Neutrophil (primary cell): ENCODE data around the gene MRPS33.

Experiments
- H3K27ac ChIP-seq: fragments of 200-600 bp; sonication (generic); 2 replicates; pipeline ENCODE4 v1.5.1; 2016; ENCODE audit warnings: mild to moderate bottlenecking, moderate library complexity
- H3K27me3 ChIP-seq: fragments of 200-600 bp; sonication (generic); 2 replicates; pipeline ENCODE4 v1.6.0; 2016; ENCODE audit warnings: mild to moderate bottlenecking
- H3K36me3 ChIP-seq: fragments of 200-600 bp; sonication (generic); 2 replicates; pipeline ENCODE4 v1.5.1; 2017
- H3K4me1 ChIP-seq, 2 experiments: fragments of 200-600 bp in 1 of 2; sonication (generic) in 1 of 2; 1 replicate in 1 of 2; 2 replicates in 1 of 2; pipeline versions ENCODE4 v1.5.1 to v1.6.1; 2013 to 2016; ENCODE audit warnings: low read depth in 1 of 2, low read length in 1 of 2, mild to moderate bottlenecking in 1 of 2, moderate library complexity in 1 of 2; ENCODE audit not compliant: control insufficient read depth in 1 of 2, insufficient read depth in 1 of 2
- H3K4me3 ChIP-seq, 2 experiments: fragments of 200-600 bp in 1 of 2; sonication (generic) in 1 of 2; 1 replicate in 1 of 2; 2 replicates in 1 of 2; pipeline ENCODE4 v1.5.1; 2013 to 2016; ENCODE audit warnings: low read depth in 1 of 2, low read length in 1 of 2, mild to moderate bottlenecking in 1 of 2, moderate library complexity in 1 of 2
- H3K9me3 ChIP-seq: fragments of 200-600 bp; sonication (generic); 2 replicates; pipeline ENCODE4 v1.5.1; 2016
- CTCF ChIP-seq: fragments of 200-600 bp; sonication (generic); IDR thresholded peaks from 2 replicates; pipeline ENCODE4 v1.5.1; 2016; ENCODE audit warnings: antibody characterized with exemption

MRPS33 gene

GRCh38 chr7:140990193-140990962 lies 24.4 kb downstream of the MRPS33 start:
- no peaks in the 10 kb centered on the region for H3K4me1 ChIP-seq
- H3K27me3 ChIP-seq = no peaks in the 10 kb centered on the region
- H3K27ac ChIP-seq = no peak overlapping the region
- H3K9me3 ChIP-seq = no peaks in the 10 kb centered on the region
- H3K36me3 ChIP-seq = no peaks in the 10 kb centered on the region
- H3K4me3 ChIP-seq = no peak overlapping the region
- no peak for TF ChIP-seq CTCF

- no peaks in the 10 kb centered on the region for H3K27me3 ChIP-seq
- H3K9me3 ChIP-seq = no peaks in the 10 kb centered on the region
- H3K27ac ChIP-seq = no peak overlapping the region
- no peak overlapping the region for H3K4me3 ChIP-seq
- no peak for TF ChIP-seq CTCF
- no peaks in the 10 kb centered on the region for H3K36me3 ChIP-seq
- H3K4me1 ChIP-seq = no peaks in the 10 kb centered on the region
Measured at GRCh38 chr7:140989068-140989467, 25.7 kb downstream of the MRPS33 start.

GRCh38 chr7:140983802-140984201 lies 30.9 kb downstream of the MRPS33 start:
- Histone ChIP-seq H3K9me3 (no peaks in the 10 kb centered on the region), H3K4me1 (peaks cover 49% of the 10 kb centered on the region in 2 experiments), H3K36me3 (no peaks in the 10 kb centered on the region), H3K27ac (peak overlapping the region; percentile 76), H3K4me3 (no peak overlapping the region), H3K27me3 (no peaks in the 10 kb centered on the region)
- TF ChIP-seq CTCF = peak; percentile 62

- peak overlapping the region; percentile 16 to 34 for H3K4me3 ChIP-seq
- H3K4me1 ChIP-seq = peaks cover 61 to 62% of the 10 kb centered on the region in 2 experiments
- no peaks in the 10 kb centered on the region for H3K27me3 ChIP-seq
- no peaks in the 10 kb centered on the region for H3K36me3 ChIP-seq
- no peak for TF ChIP-seq CTCF
- peak overlapping the region; percentile 76 for H3K27ac ChIP-seq
- no peaks in the 10 kb centered on the region for H3K9me3 ChIP-seq
Measured at GRCh38 chr7:140982508-140982907, 32.2 kb downstream of the MRPS33 start.

GRCh38 chr7:140981951-140982350 lies 32.8 kb downstream of the MRPS33 start:
- no peak for TF ChIP-seq CTCF
- no peaks in the 10 kb centered on the region for H3K36me3 ChIP-seq
- H3K4me1 ChIP-seq = peaks cover 66 to 67% of the 10 kb centered on the region in 2 experiments
- H3K4me3 ChIP-seq = peak overlapping the region; percentile 16 to 34
- peak overlapping the region; percentile 76 for H3K27ac ChIP-seq
- H3K27me3 ChIP-seq = no peaks in the 10 kb centered on the region
- no peaks in the 10 kb centered on the region for H3K9me3 ChIP-seq
